HAP-1 (cell line): Measurements from ENCODE around the gene RHOXF1.
"Not testable (repeated sequence)": the region's sequence is repeated elsewhere in the genome, so short reads cannot be mapped to it uniquely, and the experiment has no call there.

Experiments used
- DNase-seq, 2 experiments: peaks; one replicate each; pipeline ENCODE4 v3.0.0-alpha.2; 2016 to 2020; ENCODE audit warnings: low spot score in 2 of 2
- H3K27me3 ChIP-seq: fragments of 250-450 bp; sonication (Bioruptor Pico); 2 replicates; pipeline ENCODE4 v1.5.1; 2020; ENCODE audit warnings: low read depth, mild to moderate bottlenecking, moderate library complexity
- H3K36me3 ChIP-seq: fragments of 250-450 bp; sonication (Bioruptor Pico); replicated peaks from 2 replicates; pipeline ENCODE4 v1.5.1; 2020; ENCODE audit warnings: mild to moderate bottlenecking
- H3K4me1 ChIP-seq: fragments of 250-450 bp; sonication (Bioruptor Pico); 2 replicates; pipeline ENCODE4 v1.5.1; 2020; ENCODE audit warnings: mild to moderate bottlenecking
- H3K4me3 ChIP-seq: fragments of 250-450 bp; sonication (Bioruptor Pico); 2 replicates; pipeline ENCODE4 v1.5.1; 2020; ENCODE audit warnings: mild to moderate bottlenecking, moderate library complexity
- H3K9me3 ChIP-seq: fragments of 250-450 bp; sonication (Bioruptor Pico); 2 replicates; pipeline ENCODE4 v1.5.1; 2020; ENCODE audit warnings: mild to moderate bottlenecking, moderate library complexity
- in situ Hi-C: fragments of 300-500 bp; cut with MboI; formaldehyde crosslinking; loops from 3 replicates; pipeline ENCODE4 v1.14.3; 2020; ENCODE audit warnings: low sequenced_read_pairs, inconsistent platforms, mixed read lengths

Gene RHOXF1, protein sequence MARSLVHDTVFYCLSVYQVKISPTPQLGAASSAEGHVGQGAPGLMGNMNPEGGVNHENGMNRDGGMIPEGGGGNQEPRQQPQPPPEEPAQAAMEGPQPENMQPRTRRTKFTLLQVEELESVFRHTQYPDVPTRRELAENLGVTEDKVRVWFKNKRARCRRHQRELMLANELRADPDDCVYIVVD

DNA sequence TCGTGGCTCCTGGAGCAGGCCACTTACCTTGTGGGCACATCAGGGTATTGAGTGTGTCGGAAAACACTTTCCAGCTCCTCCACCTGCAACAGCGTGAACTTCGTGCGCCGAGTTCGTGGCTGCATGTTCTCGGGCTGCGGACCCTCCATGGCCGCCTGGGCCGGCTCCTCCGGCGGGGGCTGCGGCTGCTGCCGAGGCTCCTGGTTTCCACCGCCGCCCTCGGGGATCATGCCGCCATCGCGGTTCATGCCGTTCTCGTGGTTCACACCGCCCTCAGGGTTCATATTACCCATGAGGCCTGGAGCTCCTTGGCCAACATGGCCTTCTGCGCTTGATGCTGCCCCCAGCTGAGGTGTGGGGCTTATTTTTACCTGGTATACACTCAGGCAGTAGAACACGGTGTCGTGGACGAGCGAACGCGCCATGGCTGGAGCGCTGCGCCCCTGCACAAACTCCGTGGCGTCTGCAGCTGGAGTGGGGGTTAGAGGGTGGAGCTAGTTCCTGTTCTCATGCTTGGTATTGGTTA, at the start of gene RHOXF1:
Gene RHOXF1 (minus strand): TSS at position 476 of the 526 bp plus-strand sequence. CDS start 51 bp downstream, at position 425.
- Histone ChIP-seq H3K36me3 (no peaks in the 10 kb centered on the region), H3K4me1 (no peaks in the 10 kb centered on the region), H3K9me3 (no peaks in the 10 kb centered on the region), H3K4me3 (no peak within 1 kb of the TSS), H3K27me3 (no peaks in the 10 kb centered on the region)
- in situ Hi-C loops = no loop called here
- no peak for DNase-seq

DNA sequence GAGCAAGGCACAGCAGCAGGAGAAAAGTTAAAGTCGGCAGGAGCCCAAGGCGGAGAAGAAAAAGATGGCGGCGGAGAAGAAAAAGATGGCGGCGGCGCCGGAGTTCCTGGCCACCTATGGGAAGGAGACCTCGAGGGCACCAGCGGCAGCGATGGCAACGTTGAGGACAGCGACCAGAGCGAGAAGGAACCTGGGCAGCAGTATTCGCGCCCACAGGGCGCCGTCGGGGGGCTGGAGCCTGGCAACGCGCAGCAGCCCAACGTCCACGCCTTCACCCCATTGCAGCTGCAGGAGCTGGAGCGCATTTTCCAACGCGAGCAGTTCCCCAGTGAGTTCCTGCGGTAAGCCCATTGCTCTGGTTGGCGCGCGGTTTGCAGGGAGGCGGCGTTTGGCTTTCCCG, 43.4 kb upstream of the RHOXF1 start:
- H3K9me3 ChIP-seq, in situ Hi-C loops, H3K36me3 ChIP-seq, H3K4me1 ChIP-seq, DNase-seq, H3K27me3 ChIP-seq, H3K4me3 ChIP-seq: not testable (repeated sequence)

DNA sequence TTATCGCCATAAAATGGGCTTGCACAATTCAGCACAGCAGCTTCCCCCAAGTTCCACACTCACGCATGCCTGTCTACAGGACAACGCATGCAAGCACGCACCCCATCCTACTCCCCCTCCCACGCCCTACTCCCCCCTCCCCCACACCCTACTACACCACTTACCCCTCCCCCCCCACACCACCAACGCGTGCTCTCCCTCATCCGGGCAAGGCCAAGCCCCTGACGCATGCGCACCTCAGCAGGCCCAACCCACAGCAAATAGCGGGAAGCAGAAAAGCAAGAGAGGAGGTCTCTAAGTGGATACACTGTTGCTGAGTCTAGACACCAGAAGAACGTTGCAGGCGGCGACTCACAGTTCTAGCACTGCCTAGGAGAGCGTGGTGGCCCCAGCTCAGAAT, 42.6 kb upstream of the RHOXF1 start, which contains the start of gene RHOXF2:
Gene RHOXF2 (plus strand): TSS at position 301 of the 400 bp plus-strand sequence. CDS start 138 bp downstream, outside the sequence.
- H3K4me1 ChIP-seq, DNase-seq, H3K9me3 ChIP-seq, H3K27me3 ChIP-seq, H3K4me3 ChIP-seq, H3K36me3 ChIP-seq, in situ Hi-C loops: not testable (repeated sequence)

DNA sequence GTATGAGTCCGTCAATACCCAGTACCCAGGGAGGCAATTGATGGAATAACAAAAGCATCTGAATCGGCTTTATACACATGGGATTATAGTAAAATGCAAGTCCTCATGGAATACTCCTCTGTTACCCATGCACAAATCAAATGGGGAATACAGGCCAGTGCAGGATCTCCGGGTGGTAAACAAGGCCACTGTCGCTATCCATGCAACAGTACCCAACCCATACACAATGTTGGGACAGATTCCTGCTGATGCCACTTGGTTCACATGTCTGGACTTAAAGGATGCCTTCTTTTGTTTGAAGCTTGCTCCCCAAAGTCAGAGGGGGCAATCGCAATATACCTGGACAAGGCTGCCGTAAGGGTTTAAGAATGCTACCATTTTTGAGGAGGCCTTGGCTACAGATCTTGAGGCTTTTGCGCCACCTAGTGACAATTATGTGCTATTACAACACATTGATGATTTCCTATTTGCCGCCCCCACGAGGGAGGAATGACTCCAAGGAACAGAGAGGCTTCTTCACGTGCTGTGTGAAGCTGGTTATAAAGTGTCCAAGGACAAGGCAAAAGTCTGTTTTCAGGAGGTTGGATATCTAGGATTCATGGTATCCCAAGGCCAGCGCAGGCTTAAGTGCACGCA, 34.5 kb upstream of the RHOXF1 start:
- H3K9me3 ChIP-seq, H3K27me3 ChIP-seq, DNase-seq, H3K4me1 ChIP-seq, H3K36me3 ChIP-seq, in situ Hi-C loops, H3K4me3 ChIP-seq: not testable (repeated sequence)

DNA sequence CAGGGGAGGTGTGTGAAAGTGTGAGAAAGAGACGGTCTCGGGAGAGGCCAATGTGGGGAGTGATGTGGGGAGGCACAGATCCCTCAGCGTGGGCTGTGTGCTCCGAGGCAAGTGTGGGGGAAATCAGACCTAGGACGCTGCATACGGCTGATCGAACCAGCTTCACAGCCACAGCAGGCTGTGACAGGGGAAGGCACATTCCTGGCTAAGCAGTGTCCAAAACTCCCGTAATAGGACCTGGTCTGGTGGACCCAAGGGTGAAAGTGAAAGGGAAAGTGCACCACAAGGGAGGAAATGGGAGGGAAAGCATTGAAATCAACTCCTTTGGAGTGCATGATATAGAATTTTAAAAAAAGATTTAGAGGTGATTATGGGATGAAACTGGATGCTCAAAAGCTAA, 31.8 kb upstream of the RHOXF1 start:
- Histone ChIP-seq H3K4me1 (peaks cover 11% of the 10 kb centered on the region), H3K36me3 (no peaks in the 10 kb centered on the region), H3K4me3 (no peak overlapping the region), H3K27me3 (no peaks in the 10 kb centered on the region), H3K9me3 (no peaks in the 10 kb centered on the region)
- DNase-seq = no peak
- in situ Hi-C loops = loop anchor here (25.0 kb wide), 2 partner anchors 360 to 635 kb away; partner anchors contain the start of gene RPL39

DNA sequence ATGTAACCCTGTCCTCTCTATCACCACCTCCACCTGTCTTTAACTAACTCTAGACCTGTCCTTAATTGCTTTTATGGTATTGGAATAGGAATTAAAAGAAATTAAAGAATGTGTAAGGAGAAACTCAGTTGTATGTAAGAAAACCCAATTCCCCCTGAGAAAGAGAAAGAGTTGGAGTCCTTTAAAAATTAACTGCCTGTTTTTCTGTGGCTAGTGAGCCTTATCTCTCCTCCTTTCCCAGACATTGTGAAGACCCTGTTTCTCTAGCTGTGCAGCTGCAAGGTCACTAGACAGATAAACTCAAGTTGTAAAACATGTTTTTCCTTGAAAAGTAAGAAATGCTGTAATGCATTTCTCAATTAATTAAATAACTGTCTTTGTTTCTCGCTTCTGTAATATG, 30.6 kb upstream of the RHOXF1 start:
- not testable (repeated sequence) for H3K36me3 ChIP-seq, DNase-seq, H3K9me3 ChIP-seq, H3K4me3 ChIP-seq, H3K27me3 ChIP-seq
- in situ Hi-C loops = loop anchor here (25.0 kb wide), 2 partner anchors 359 to 634 kb away; partner anchors contain the start of gene RPL39
- peaks cover 11% of the 10 kb centered on the region for H3K4me1 ChIP-seq

DNA sequence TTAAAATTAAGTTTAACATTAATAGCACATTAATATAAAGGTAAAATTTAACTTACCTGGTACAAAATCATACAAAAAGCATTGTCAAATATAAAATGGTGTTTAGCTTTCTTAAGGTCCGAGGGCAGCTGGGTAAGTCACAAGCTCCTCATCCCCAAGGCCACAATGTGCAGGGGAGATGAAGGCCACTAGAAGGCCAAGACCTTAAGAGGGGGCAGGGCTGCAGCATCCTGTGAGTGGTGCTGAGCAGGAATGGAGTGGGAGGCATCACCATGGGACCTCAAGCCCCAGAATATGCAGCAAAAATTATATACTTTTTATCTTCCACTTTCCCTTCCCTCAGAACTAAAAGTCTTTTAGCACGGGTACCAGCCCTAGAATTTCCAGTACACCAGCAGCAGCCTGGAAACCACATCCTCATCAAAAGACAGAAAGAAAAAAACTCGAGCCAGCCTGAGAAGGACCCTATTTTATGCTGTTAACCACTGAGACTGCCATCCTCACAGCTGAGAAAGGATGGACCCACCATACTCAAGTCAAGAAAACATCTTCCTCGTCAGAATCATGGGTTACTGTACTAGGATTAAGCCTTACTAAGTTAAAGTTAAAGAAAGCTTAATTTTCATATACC, 29.7 kb upstream of the RHOXF1 start:
- Histone ChIP-seq H3K4me3 (no peak overlapping the region), H3K27me3 (no peaks in the 10 kb centered on the region), H3K9me3 (no peaks in the 10 kb centered on the region), H3K36me3 (no peaks in the 10 kb centered on the region), H3K4me1 (peaks cover 11% of the 10 kb centered on the region)
- no peak for DNase-seq
- in situ Hi-C loops = loop anchor here (25.0 kb wide), 2 partner anchors 358 to 633 kb away; partner anchors contain the start of gene RPL39

DNA sequence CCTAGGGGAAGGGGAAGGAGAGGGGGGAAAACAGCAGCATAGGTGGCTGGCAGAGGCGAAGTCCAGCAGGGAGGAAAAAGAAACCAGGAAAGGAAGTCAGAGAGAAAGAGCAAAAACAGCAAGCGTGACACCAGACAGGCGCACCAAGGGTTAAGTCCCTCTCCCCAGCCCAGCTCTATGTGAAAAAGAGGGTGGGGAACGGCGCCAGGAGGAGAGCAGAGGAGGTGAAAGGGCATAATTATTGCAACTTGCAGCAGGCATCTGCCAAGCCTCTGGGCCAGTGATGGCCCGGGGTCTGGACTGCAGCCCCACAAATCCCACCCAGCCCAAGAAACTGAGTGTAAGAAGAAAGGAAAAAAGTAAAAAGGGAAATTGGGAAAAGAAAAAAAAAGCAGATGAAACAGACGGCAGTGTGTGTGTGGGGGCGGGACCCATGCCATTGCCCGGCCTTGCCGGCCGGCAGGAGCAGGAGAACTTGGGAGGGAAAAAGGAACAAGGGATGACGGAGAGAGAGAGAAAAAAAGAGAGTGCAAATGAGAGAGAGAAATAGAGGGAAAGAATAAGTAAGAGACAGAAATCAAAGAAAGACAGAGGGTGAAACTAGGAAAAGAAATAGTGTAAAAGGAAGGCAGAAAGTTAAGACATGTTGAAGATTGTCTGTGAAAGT, 28.6 kb upstream of the RHOXF1 start:
- no peak overlapping the region for H3K4me3 ChIP-seq

DNA sequence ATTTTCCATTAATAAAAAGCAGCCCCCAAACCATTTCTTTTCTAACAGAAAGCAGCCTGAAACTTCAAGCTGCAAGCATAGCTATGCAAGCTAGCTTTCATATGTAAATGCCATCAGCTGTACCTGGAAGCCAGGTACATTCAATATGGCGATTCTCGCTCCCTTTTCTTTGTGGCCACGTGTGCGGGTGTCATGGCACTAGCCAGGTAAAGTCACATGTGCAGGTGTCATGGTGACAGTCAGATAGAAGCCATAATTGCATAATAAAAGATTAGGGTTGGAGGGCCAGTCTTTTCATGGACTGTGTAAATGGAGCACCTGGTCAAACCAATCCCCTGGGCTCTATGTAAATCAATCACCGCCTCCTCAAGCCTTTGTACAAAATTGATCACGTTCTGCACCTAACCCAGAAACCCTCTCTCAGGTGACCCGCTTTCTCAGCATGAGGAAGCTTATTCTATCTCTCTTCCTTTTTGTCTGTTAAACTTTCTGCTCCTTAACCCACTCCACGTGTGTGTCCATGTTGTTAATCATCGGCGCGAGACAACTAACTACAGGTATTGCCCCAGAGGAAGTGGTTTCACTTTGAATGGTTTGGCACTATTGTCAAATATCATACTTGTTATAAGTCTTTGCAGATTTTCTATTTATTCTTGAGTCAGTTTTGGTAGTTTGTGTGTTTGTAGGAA, 24.7 kb upstream of the RHOXF1 start:
- in situ Hi-C loops = loop anchor here (25.0 kb wide), 2 partner anchors 353 to 628 kb away; partner anchors contain the start of gene RPL39
- no peaks in the 10 kb centered on the region for H3K9me3 ChIP-seq
- H3K27me3 ChIP-seq = no peaks in the 10 kb centered on the region
- no peaks in the 10 kb centered on the region for H3K36me3 ChIP-seq
- peaks cover 14% of the 10 kb centered on the region for H3K4me1 ChIP-seq
- DNase-seq = no peak
- H3K4me3 ChIP-seq = no peak overlapping the region

More for the DNA sequence above, 28.6 kb upstream of the RHOXF1 start:
- Histone ChIP-seq H3K9me3 (no peaks in the 10 kb centered on the region), H3K4me1 (peaks cover 14% of the 10 kb centered on the region), H3K36me3 (no peaks in the 10 kb centered on the region), H3K27me3 (no peaks in the 10 kb centered on the region)
- in situ Hi-C loops = loop anchor here (25.0 kb wide), 2 partner anchors 357 to 632 kb away; partner anchors contain the start of gene RPL39
- peak; percentile 16 to 74 for DNase-seq

DNA sequence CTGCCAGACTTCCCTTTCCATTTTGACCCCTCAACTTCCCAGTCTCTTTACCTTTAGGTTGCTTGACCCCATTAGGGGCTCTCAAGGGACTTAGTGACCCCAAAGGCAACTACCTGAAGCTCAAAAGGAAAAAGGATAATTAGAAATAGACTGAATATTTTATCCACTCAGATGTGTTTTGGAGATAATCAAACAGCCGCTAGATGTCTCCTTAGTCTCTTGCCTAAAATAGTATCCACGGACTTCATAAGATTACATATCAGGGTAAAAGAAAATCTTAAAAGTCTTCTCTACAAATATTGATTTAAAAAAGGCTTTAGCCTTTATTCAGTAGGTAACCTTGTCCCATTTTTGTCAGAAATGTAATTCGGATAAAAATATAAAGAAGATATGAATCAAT, 21.7 kb upstream of the RHOXF1 start:
- Histone ChIP-seq H3K27me3 (no peaks in the 10 kb centered on the region), H3K4me1 (peaks cover 4% of the 10 kb centered on the region), H3K36me3 (no peaks in the 10 kb centered on the region), H3K4me3 (no peak overlapping the region), H3K9me3 (no peaks in the 10 kb centered on the region)
- no peak for DNase-seq
- in situ Hi-C loops = loop anchor here (25.0 kb wide), 2 partner anchors 350 to 625 kb away; partner anchors contain the start of gene RPL39

DNA sequence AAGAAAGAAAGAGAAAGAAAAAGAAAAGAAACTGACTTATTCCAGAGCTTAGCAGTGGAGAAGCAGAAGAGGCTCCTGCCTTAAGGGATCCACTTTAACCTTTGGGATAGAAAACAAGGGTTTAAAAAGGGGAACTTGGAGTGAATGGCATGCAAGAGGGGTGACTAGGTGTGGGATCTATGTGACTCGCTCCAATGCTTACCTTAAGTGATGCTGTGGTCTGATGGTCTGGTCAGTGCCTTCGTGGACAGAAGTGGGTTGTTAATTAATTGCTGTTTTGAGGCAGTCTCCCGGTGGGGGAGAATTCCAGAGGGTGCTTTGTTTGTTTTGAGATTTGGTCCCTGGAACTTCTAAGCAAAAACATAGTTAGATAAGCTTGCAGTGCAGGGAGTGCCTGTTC, 21.1 kb upstream of the RHOXF1 start:
- Histone ChIP-seq H3K4me1 (peaks cover 4% of the 10 kb centered on the region), H3K4me3 (no peak overlapping the region), H3K9me3 (no peaks in the 10 kb centered on the region), H3K27me3 (no peaks in the 10 kb centered on the region), H3K36me3 (no peaks in the 10 kb centered on the region)
- in situ Hi-C loops = loop anchor here (25.0 kb wide), 2 partner anchors 350 to 625 kb away; partner anchors contain the start of gene RPL39
- no peak for DNase-seq

DNA sequence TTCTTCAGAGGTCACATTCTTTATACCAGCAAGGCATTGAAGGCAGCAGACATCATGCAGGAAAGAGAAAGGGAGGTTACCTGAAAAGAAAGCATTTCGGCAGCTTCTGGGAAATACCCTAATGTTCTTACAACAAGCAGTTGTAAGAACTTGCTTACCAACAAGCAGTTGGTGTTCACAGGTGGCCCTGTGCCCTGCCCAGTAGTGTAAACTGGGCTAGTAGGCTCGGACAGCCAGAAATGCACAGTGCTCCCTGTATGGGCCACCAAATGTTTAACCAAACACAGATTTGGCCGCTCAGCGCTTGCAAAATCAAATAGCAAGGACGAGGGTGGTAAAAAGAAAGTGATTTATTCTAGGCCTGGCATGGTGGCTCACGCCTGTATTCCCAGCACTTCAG, 20.4 kb upstream of the RHOXF1 start:
- in situ Hi-C loops = loop anchor here (25.0 kb wide), 2 partner anchors 349 to 624 kb away; partner anchors contain the start of gene RPL39
- Histone ChIP-seq H3K36me3 (no peaks in the 10 kb centered on the region), H3K9me3 (no peaks in the 10 kb centered on the region), H3K4me3 (no peak overlapping the region), H3K4me1 (peaks cover 4% of the 10 kb centered on the region), H3K27me3 (no peaks in the 10 kb centered on the region)
- DNase-seq = no peak
